DOHH2 (cell line): Measurements from ENCODE around the gene TTC39B.

Experiments
- EZH2phosphoT487 ChIP-seq: fragments of 200-600 bp; sonication (generic); IDR thresholded peaks from 2 replicates; pipeline ENCODE4 v1.6.1; 2017; ENCODE audit warnings: borderline replicate concordance, mild to moderate bottlenecking, antibody characterized with exemption, low read length, moderate library complexity, mixed read lengths
- TF ChIP-seq, protein P1 (sequence below): fragments of 200-600 bp; sonication (generic); IDR thresholded peaks from one replicate; pipeline ENCODE4 v1.5.1; 2014; ENCODE audit warnings: antibody characterized with exemption, mild to moderate bottlenecking, low read depth, low read length; ENCODE audit not compliant: poor library complexity, severe bottlenecking

DNA sequence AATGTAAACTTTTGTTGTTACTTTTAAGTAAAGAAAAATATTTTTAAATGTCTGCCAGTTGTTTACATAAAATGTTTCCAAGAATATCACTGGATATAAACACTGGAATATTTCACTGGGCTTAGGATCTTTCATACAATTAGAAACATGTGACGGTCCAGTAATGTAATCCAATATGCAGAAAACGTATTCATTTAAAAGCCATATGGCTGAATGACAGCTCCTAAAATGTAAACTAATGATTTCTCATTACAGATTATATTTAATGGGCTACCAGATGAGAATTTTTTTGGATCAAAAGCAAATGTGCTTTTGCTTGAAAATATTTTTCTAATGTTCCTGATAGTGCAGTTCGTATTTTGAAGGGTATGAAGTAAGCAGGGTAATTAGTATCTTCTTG, 124.3 kb downstream of the TTC39B start:
- TF ChIP-seq, protein P1, sequence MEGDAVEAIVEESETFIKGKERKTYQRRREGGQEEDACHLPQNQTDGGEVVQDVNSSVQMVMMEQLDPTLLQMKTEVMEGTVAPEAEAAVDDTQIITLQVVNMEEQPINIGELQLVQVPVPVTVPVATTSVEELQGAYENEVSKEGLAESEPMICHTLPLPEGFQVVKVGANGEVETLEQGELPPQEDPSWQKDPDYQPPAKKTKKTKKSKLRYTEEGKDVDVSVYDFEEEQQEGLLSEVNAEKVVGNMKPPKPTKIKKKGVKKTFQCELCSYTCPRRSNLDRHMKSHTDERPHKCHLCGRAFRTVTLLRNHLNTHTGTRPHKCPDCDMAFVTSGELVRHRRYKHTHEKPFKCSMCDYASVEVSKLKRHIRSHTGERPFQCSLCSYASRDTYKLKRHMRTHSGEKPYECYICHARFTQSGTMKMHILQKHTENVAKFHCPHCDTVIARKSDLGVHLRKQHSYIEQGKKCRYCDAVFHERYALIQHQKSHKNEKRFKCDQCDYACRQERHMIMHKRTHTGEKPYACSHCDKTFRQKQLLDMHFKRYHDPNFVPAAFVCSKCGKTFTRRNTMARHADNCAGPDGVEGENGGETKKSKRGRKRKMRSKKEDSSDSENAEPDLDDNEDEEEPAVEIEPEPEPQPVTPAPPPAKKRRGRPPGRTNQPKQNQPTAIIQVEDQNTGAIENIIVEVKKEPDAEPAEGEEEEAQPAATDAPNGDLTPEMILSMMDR: no peak
- no peak for TF ChIP-seq EZH2phosphoT487
